Stomach smooth muscle (tissue), 2 donors: ENCODE results near the gene RBP7.
A peak's percentile ranks its signal among the peaks of the same experiment; 100 is the strongest.

Experiments
- H3K27ac ChIP-seq: one replicate; pipeline ENCODE4 v1.7.0; 2013; ENCODE audit warnings: mild to moderate bottlenecking, low read length, inconsistent platforms
- H3K27me3 ChIP-seq, 2 donors: one replicate each; pipeline ENCODE4 v1.7.0; 2013; ENCODE audit warnings: low read length in 2 of 2; ENCODE audit not compliant: insufficient read depth in 2 of 2, control insufficient read depth in 1 of 2
- H3K36me3 ChIP-seq, 2 donors: one replicate each; pipeline ENCODE4 v1.7.0; 2013; ENCODE audit warnings: low read length in 2 of 2; ENCODE audit not compliant: control insufficient read depth in 2 of 2, insufficient read depth in 2 of 2
- H3K4me1 ChIP-seq: one replicate; pipeline ENCODE4 v1.7.0; 2013; ENCODE audit warnings: low read length; ENCODE audit not compliant: control insufficient read depth, insufficient read depth
- H3K4me3 ChIP-seq, 2 donors: one replicate each; pipeline ENCODE4 v1.7.0; 2013; ENCODE audit warnings: low read length in 2 of 2
- H3K9ac ChIP-seq, 2 donors: one replicate each; pipeline ENCODE4 v1.7.0; 2013; ENCODE audit warnings: low read length in 2 of 2, mild to moderate bottlenecking in 1 of 2
- H3K9me3 ChIP-seq, 2 donors: one replicate each; pipeline ENCODE4 v1.7.0; 2013; ENCODE audit warnings: low read length in 2 of 2; ENCODE audit not compliant: control insufficient read depth in 2 of 2
- donor health status: healthy.
- donor health status: Pancreatic carcinoma.

RBP7 gene

GRCh38 chr1:10052347-10052746 lies 55.3 kb downstream of the RBP7 start:
- no peaks in the 10 kb centered on the region for H3K27me3 ChIP-seq
- H3K9me3 ChIP-seq: no peaks in the 10 kb centered on the region
- H3K4me3 ChIP-seq: no peak overlapping the region
- H3K36me3 ChIP-seq: no peaks in the 10 kb centered on the region
- H3K9ac ChIP-seq: no peak overlapping the region
- H3K4me1 ChIP-seq: peaks cover 13% of the 10 kb centered on the region
- no peak overlapping the region for H3K27ac ChIP-seq

GRCh38 chr1:10054465-10054864 lies 57.4 kb downstream of the RBP7 start:
- H3K27me3 ChIP-seq: no peaks in the 10 kb centered on the region
- peaks cover 32% of the 10 kb centered on the region for H3K4me1 ChIP-seq
- no peak overlapping the region for H3K4me3 ChIP-seq
- no peaks in the 10 kb centered on the region for H3K9me3 ChIP-seq
- H3K9ac ChIP-seq: no peak overlapping the region
- H3K27ac ChIP-seq: no peak overlapping the region
- H3K36me3 ChIP-seq: no peaks in the 10 kb centered on the region

GRCh38 chr1:10056599-10056987 lies 59.6 kb downstream of the RBP7 start:
- peaks cover 0 to 4% of the 10 kb centered on the region in 2 donors for H3K36me3 ChIP-seq
- no peaks in the 10 kb centered on the region for H3K27me3 ChIP-seq
- no peak overlapping the region for H3K4me3 ChIP-seq
- H3K9me3 ChIP-seq: no peaks in the 10 kb centered on the region
- no peak overlapping the region for H3K9ac ChIP-seq
- H3K4me1 ChIP-seq: peaks cover 26% of the 10 kb centered on the region
- H3K27ac ChIP-seq: no peak overlapping the region

- H3K9me3 ChIP-seq: no peaks in the 10 kb centered on the region
- H3K36me3 ChIP-seq: peaks cover 0 to 4% of the 10 kb centered on the region in 2 donors
- H3K27ac ChIP-seq: no peak overlapping the region
- H3K9ac ChIP-seq: no peak overlapping the region
- no peaks in the 10 kb centered on the region for H3K27me3 ChIP-seq
- H3K4me3 ChIP-seq: peak overlapping the region in 1 of 2 donors; percentile 21
- H3K4me1 ChIP-seq: peaks cover 26% of the 10 kb centered on the region
Measured at GRCh38 chr1:10057343-10057742, 60.3 kb downstream of the RBP7 start.

- H3K4me3 ChIP-seq: peak overlapping the region; percentile 21 to 29
- H3K36me3 ChIP-seq: peaks cover 0 to 4% of the 10 kb centered on the region in 2 donors
- no peak overlapping the region for H3K27ac ChIP-seq
- H3K4me1 ChIP-seq: peaks cover 26% of the 10 kb centered on the region
- H3K9ac ChIP-seq: peak overlapping the region in 1 of 2 donors; percentile 4
- no peaks in the 10 kb centered on the region for H3K9me3 ChIP-seq
- no peaks in the 10 kb centered on the region for H3K27me3 ChIP-seq
Measured at GRCh38 chr1:10057796-10058195, 60.8 kb downstream of the RBP7 start.

GRCh38 chr1:10059342-10059718 lies 62.3 kb downstream of the RBP7 start:
- Histone ChIP-seq H3K27ac (no peak overlapping the region), H3K4me3 (no peak overlapping the region), H3K9ac (no peak overlapping the region), H3K36me3 (peaks cover 0 to 4% of the 10 kb centered on the region in 2 donors), H3K4me1 (peaks cover 26% of the 10 kb centered on the region), H3K27me3 (no peaks in the 10 kb centered on the region), H3K9me3 (no peaks in the 10 kb centered on the region)

GRCh38 chr1:10060311-10061100 lies 63.5 kb downstream of the RBP7 start:
- peaks cover 0 to 4% of the 10 kb centered on the region in 2 donors for H3K36me3 ChIP-seq
- no peak overlapping the region for H3K9ac ChIP-seq
- H3K4me3 ChIP-seq: no peak overlapping the region
- no peak overlapping the region for H3K27ac ChIP-seq
- H3K27me3 ChIP-seq: no peaks in the 10 kb centered on the region
- peaks cover 30% of the 10 kb centered on the region for H3K4me1 ChIP-seq
- H3K9me3 ChIP-seq: no peaks in the 10 kb centered on the region

DNA sequence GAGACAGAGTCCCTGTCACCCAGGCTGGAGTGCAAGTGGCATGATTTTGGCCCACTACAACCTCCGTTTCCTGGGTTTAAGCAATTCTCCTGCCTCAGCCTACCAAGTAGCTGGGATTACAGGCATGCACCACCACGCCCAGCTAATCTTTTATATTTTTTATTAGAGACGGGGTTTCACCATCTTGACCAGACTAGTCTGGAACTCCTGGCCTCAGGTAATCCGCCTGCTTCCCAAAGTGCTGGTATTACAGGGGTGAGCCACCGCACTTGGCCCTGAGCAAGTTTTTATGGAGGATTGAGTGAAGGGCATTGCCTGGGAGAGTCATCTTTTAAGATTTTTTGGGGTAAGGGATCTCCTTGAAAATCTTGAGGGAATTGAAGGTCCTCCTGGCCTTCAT lies 64.2 kb downstream of the RBP7 start:
- Histone ChIP-seq H3K4me1 (peaks cover 31% of the 10 kb centered on the region), H3K9me3 (no peaks in the 10 kb centered on the region), H3K9ac (no peak overlapping the region), H3K36me3 (peaks cover 0 to 4% of the 10 kb centered on the region in 2 donors), H3K27ac (no peak overlapping the region), H3K27me3 (no peaks in the 10 kb centered on the region), H3K4me3 (no peak overlapping the region)

DNA sequence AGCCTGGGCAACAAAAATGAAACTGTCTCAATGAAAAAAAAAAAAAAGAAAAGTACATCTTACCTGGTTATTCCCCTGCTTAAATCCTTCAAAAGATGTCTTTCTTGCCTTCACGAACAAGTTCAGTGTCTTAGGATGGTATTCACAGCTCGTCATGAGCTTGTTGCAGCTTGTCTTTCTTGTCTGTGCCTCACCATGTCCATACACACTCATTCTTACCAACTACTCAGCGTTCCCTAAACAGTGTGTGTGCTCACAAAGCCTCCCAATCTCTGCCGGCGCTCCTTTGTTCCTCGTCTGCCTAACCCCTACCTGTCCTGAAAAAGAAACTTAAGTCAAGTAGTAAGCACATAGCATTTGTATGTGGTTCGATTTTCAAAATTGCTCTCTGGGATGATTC lies 66.8 kb downstream of the RBP7 start:
- no peak overlapping the region for H3K4me3 ChIP-seq
- H3K9ac ChIP-seq: no peak overlapping the region

GRCh38 chr1:10064416-10065343 lies 67.7 kb downstream of the RBP7 start:
- Histone ChIP-seq H3K4me3 (no peak overlapping the region), H3K27ac (no peak overlapping the region), H3K4me1 (peaks cover 16% of the 10 kb centered on the region), H3K9ac (no peak overlapping the region), H3K27me3 (no peaks in the 10 kb centered on the region), H3K9me3 (no peaks in the 10 kb centered on the region), H3K36me3 (peaks cover 0 to 2% of the 10 kb centered on the region in 2 donors)

More for the DNA sequence above, 66.8 kb downstream of the RBP7 start:
- Histone ChIP-seq H3K36me3 (peaks cover 0 to 4% of the 10 kb centered on the region in 2 donors), H3K27me3 (no peaks in the 10 kb centered on the region), H3K27ac (no peak overlapping the region), H3K4me1 (peaks cover 22% of the 10 kb centered on the region), H3K9me3 (no peaks in the 10 kb centered on the region)
